NB4 (cell line): ENCODE data around the gene L1CAM.

Experiments
- CTCF ChIP-seq: IDR thresholded peaks from one replicate; pipeline ENCODE4 v1.5.1; 2012; ENCODE audit warnings: low read depth, low read length
- POLR2A ChIP-seq: IDR thresholded peaks from 2 replicates; pipeline ENCODE4 v1.6.1; 2011; ENCODE audit warnings: mild to moderate bottlenecking; ENCODE audit not compliant: insufficient read length; ENCODE audit errors: extremely low read depth

GRCh38 chrX:153821066-153821465 lies 64.9 kb downstream of the L1CAM start:
- TF ChIP-seq CTCF (no peak), POLR2A (no peak)
